ENCODE results near the gene TSPAN18. TPM values are rescaled to one million over a fixed set of nuclear protein-coding genes. Genes with fewer than 3 reads are reported as not detected.
A peak's percentile ranks its signal among the peaks of the same experiment; 100 is the strongest.

TSPAN18 gene
- polyA plus RNA-seq, 1 of the 3 experiments (the other 2 are of a cell fraction) = 0.72 TPM

- H2AFZ ChIP-seq (ENCODE audit: low read depth) = no peak overlapping the region
- DNase-seq = no peak
- peaks cover 5% of the 10 kb centered on the region; the same call in 1 of the 2 replicates for H3K27me3 ChIP-seq (ENCODE audit: insufficient read depth)
- H3K36me3 ChIP-seq (replicated peaks in 1 of 2; ENCODE audit: control insufficient read depth in 1 of 2, insufficient read depth in 2 of 2, low read length in 1 of 2) = no peaks in the 10 kb centered on the region
- H3K27ac ChIP-seq (ENCODE audit: low read depth in 2 of 2, low read length in 1 of 2) = peak overlapping the region in 1 of 2 experiments; percentile 6; a peak in 1 of 4 replicates
- H3F3A ChIP-seq (replicated peaks; ENCODE audit: insufficient read depth) = no peaks in the 10 kb centered on the region
- H3K4me1 ChIP-seq (ENCODE audit: control insufficient read depth in 1 of 2, insufficient read depth in 2 of 2, low read depth in 1 of 2, low read length in 1 of 2) = peaks cover 0 to 8% of the 10 kb centered on the region in 2 experiments; a peak in 1 of 4 replicates
- CTCF ChIA-PET = interaction anchor here (0.6 to 5.1 kb wide), 6 partner anchors 10 to 292 kb away, joined by 3 to 19 read pairs (median 4); no protein-coding TSS in a partner anchor
- H4K20me1 ChIP-seq (ENCODE audit: insufficient read depth) = no peaks in the 10 kb centered on the region
- no peak overlapping the region for H3K9ac ChIP-seq
- H3K4me3 ChIP-seq (ENCODE audit: low read depth in 2 of 2, low read length in 1 of 2) = no peak overlapping the region
- H3K9me2 ChIP-seq = no peaks in the 10 kb centered on the region
- 61% methylated on average over 12 of the region's 12 CpGs for WGBS (ENCODE audit: low lambda C conversion rate)
- POLR2A ChIA-PET = no interaction called here
- no peaks in the 10 kb centered on the region for H3K79me2 ChIP-seq (ENCODE audit: insufficient read depth)
- no peak overlapping the region for H3K4me2 ChIP-seq
- no peaks in the 10 kb centered on the region for H3K9me3 ChIP-seq
- TF ChIP-seq MEF2A (IDR thresholded peaks at IDR 0.05; ENCODE audit: borderline replicate concordance, low read depth) (no peak), RCOR1 (IDR thresholded peaks at IDR 0.05; ENCODE audit: low read length) (no peak), EZH2phosphoT487 (IDR thresholded peaks at IDR 0.05; ENCODE audit: borderline replicate concordance, low read depth) (no peak), POLR2AphosphoS5 (IDR thresholded peaks at IDR 0.05; ENCODE audit: low read depth, low read length) (no peak), FOXM1 (IDR thresholded peaks at IDR 0.05; ENCODE audit: low read depth) (no peak), ZBTB33 (IDR thresholded peaks at IDR 0.05; ENCODE audit: borderline replicate concordance, low read depth) (no peak), MXI1 (IDR thresholded peaks at IDR 0.05; ENCODE audit: low read depth, low read length) (no peak), SIN3A (IDR thresholded peaks at IDR 0.05; ENCODE audit: borderline replicate concordance, low read depth, low read length) (no peak), ELF1 (IDR thresholded peaks at IDR 0.05) (no peak), MAX (IDR thresholded peaks at IDR 0.05; ENCODE audit: low read depth) (no peak), CHD2 (IDR thresholded peaks at IDR 0.05; ENCODE audit: low read length, partially characterized antibody) (no peak), REST (IDR thresholded peaks at IDR 0.05; ENCODE audit: low read depth, low read length) (no peak), SMC3 (IDR thresholded peaks at IDR 0.05; ENCODE audit: low read depth, low read length) (no peak), CTCF (IDR thresholded peaks at IDR 0.05) (no peak), TEAD4 (IDR thresholded peaks at IDR 0.05; ENCODE audit: borderline replicate concordance, insufficient read depth) (no peak), TAF1 (IDR thresholded peaks at IDR 0.05; ENCODE audit: borderline replicate concordance, low read depth, low read length) (no peak), USF2 (IDR thresholded peaks at IDR 0.05; ENCODE audit: borderline replicate concordance, low read depth, low read length) (no peak), NFIC (IDR thresholded peaks at IDR 0.05; ENCODE audit: borderline replicate concordance) (no peak), YY1 (IDR thresholded peaks at IDR 0.05; ENCODE audit: low read depth) (no peak), TCF12 (IDR thresholded peaks at IDR 0.05) (no peak)
These were observed 177.7 kb downstream of the TSPAN18 start for GRCh38 chr11:44904261-44905020.
